Thymus (tissue), 2 donors: ENCODE results near the gene KRT80. TPM values are rescaled to one million over a fixed set of nuclear protein-coding genes. Genes with fewer than 3 reads are reported as not detected.

Source experiments
- polyA plus RNA-seq: library from polyadenylated mRNA; stranded (reverse); fragments of 200-250 nt; gene quantifications from one replicate; pipeline ENCODE4 v1.2.3, GENCODE V29; 2013
- total RNA-seq: library from RNA; stranded (reverse); fragments of 120-200 nt; gene quantifications from one replicate; pipeline ENCODE4 v1.2.4, GENCODE V29; 2013
- donor health status: healthy.

The KRT80 gene
- total and polyA plus RNA-seq, 2 donors = 0.14 to 4.8 TPM

Other genes starting within 250 kb of the KRT80 start
- 7.2 TPM for gene ACVR1B, start 240.3 kb downstream of the KRT80 start, total RNA-seq
- 9.9 TPM for gene ACVR1B, start 240.3 kb downstream of the KRT80 start, polyA plus RNA-seq
- gene TAMALIN, start 185.1 kb downstream of the KRT80 start, total RNA-seq = 9.2 TPM
- gene TAMALIN, start 185.1 kb downstream of the KRT80 start, polyA plus RNA-seq = 47.4 TPM
- 10.4 TPM for gene NR4A1, start 140.6 kb downstream of the KRT80 start, total RNA-seq
- 106 TPM for gene NR4A1, start 140.6 kb downstream of the KRT80 start, polyA plus RNA-seq
- gene ATG101, start 122.0 kb downstream of the KRT80 start, total RNA-seq = 43.3 TPM
- 36.7 TPM for gene ATG101, start 122.0 kb downstream of the KRT80 start, polyA plus RNA-seq
- gene SMIM41, start 112.3 kb downstream of the KRT80 start, total RNA-seq = 0.42 TPM
- 0.14 TPM for gene SMIM41, start 112.3 kb downstream of the KRT80 start, polyA plus RNA-seq
- gene KRT7, start 41.2 kb upstream of the KRT80 start, total RNA-seq = 2.8 TPM
- gene KRT7, start 41.2 kb upstream of the KRT80 start, polyA plus RNA-seq = 34.7 TPM
- 0.42 TPM for gene KRT86, start 82.6 kb upstream of the KRT80 start, total RNA-seq
- 1.4 TPM for gene KRT86, start 82.6 kb upstream of the KRT80 start, polyA plus RNA-seq
- gene KRT81, start 99.5 kb upstream of the KRT80 start, total RNA-seq = 0.19 TPM
- gene KRT81, start 99.5 kb upstream of the KRT80 start, polyA plus RNA-seq = 3.7 TPM
- 0.33 TPM for gene KRT83, start 129.4 kb upstream of the KRT80 start, total RNA-seq
- 1.0 TPM for gene KRT83, start 129.4 kb upstream of the KRT80 start, polyA plus RNA-seq
- 0.24 TPM for gene KRT85, start 175.5 kb upstream of the KRT80 start, total RNA-seq
- 0.59 TPM for gene KRT85, start 175.5 kb upstream of the KRT80 start, polyA plus RNA-seq
- 0.94 TPM for gene KRT84, start 193.6 kb upstream of the KRT80 start, total RNA-seq
- 2.5 TPM for gene KRT84, start 193.6 kb upstream of the KRT80 start, polyA plus RNA-seq
- gene KRT82, start 214.3 kb upstream of the KRT80 start, total RNA-seq = 0.05 TPM
- 0.34 TPM for gene KRT82, start 214.3 kb upstream of the KRT80 start, polyA plus RNA-seq
- gene KRT75, start 242.4 kb upstream of the KRT80 start, total RNA-seq = 0.14 TPM
- gene KRT75, start 242.4 kb upstream of the KRT80 start, polyA plus RNA-seq = 6.8 TPM